IgD-negative memory B cell (primary cell): ENCODE measurements around the gene GPX6. TPM values are rescaled to one million over a fixed set of nuclear protein-coding genes. Genes with fewer than 3 reads are reported as not detected.
"Not testable (repeated sequence)": the region's sequence is repeated elsewhere in the genome, so short reads cannot be mapped to it uniquely, and the experiment has no call there.

ENCODE experiments used
- H3K27ac Mint-ChIP-seq, 3 donors: one replicate each; pipeline ENCODE4 v1.8.0; 2020 to 2022; ENCODE audit warnings: mild to moderate bottlenecking in 3 of 3, mixed read lengths in 3 of 3, moderate library complexity in 1 of 3
- H3K27me3 Mint-ChIP-seq: one replicate; pipeline ENCODE4 v1.8.0; 2021; ENCODE audit warnings: mixed read lengths
- H3K36me3 Mint-ChIP-seq: one replicate; pipeline ENCODE4 v1.8.0; 2020; ENCODE audit warnings: mild to moderate bottlenecking, mixed read lengths
- H3K4me1 Mint-ChIP-seq, 3 donors: one replicate each; pipeline ENCODE4 v1.8.0; 2020 to 2022; ENCODE audit warnings: mixed read lengths in 3 of 3, mild to moderate bottlenecking in 1 of 3
- H3K4me3 Mint-ChIP-seq, 4 donors: one replicate each; pipeline ENCODE4 v1.8.0; 2020 to 2022; ENCODE audit warnings: mild to moderate bottlenecking in 4 of 4, mixed read lengths in 4 of 4, moderate library complexity in 3 of 4
- H3K9me3 Mint-ChIP-seq, 3 donors: one replicate each; pipeline ENCODE4 v1.8.0; 2020 to 2021; ENCODE audit warnings: mixed read lengths in 3 of 3, mild to moderate bottlenecking in 1 of 3
- polyA plus RNA-seq: library from polyadenylated mRNA; unstranded; fragments of 300-500 nt; fragmentation: Illumina TruSeq; gene quantifications from one replicate; pipeline ENCODE4 v1.2.3, GENCODE V29; 2021

Gene GPX6
- polyA plus RNA-seq, 1 donor from 2014 or later = not detected

GRCh38 chr6:28537509-28538140 lies 22.0 kb upstream of the GPX6 start:
- H3K27ac Mint-ChIP-seq = peak overlapping the region in 1 of 3 donors; percentile 17
- peaks cover 3% of the 10 kb centered on the region for H3K36me3 Mint-ChIP-seq
- H3K9me3 Mint-ChIP-seq = peaks cover 0 to 17% (median 16%) of the 10 kb centered on the region in 3 donors
- peaks cover 43% of the 10 kb centered on the region for H3K27me3 Mint-ChIP-seq
- peaks cover 6 to 13% (median 11%) of the 10 kb centered on the region in 3 donors for H3K4me1 Mint-ChIP-seq
- H3K4me3 Mint-ChIP-seq = peak overlapping the region in 2 of 4 donors; percentile 49 to 84

- H3K4me3 Mint-ChIP-seq = peak overlapping the region in 2 of 4 donors; percentile 49 to 84
These were observed 21.5 kb upstream of the GPX6 start for GRCh38 chr6:28537065-28537464.

GRCh38 chr6:28534875-28535274 lies 19.3 kb upstream of the GPX6 start:
- Mint-ChIP-seq H3K4me3 (no peak overlapping the region), H3K4me1 (peaks cover 0 to 6% (median 5%) of the 10 kb centered on the region in 3 donors), H3K27ac (no peak overlapping the region), H3K36me3 (peaks cover 3% of the 10 kb centered on the region), H3K9me3 (peaks cover 0 to 6% (median 0%) of the 10 kb centered on the region in 3 donors), H3K27me3 (peaks cover 34% of the 10 kb centered on the region)

More at GRCh38 chr6:28537065-28537464, 21.5 kb upstream of the GPX6 start:
- no peak overlapping the region for H3K27ac Mint-ChIP-seq
- peaks cover 6 to 9% (median 6%) of the 10 kb centered on the region in 3 donors for H3K4me1 Mint-ChIP-seq
- peaks cover 3% of the 10 kb centered on the region for H3K36me3 Mint-ChIP-seq
- peaks cover 0 to 16% (median 13%) of the 10 kb centered on the region in 3 donors for H3K9me3 Mint-ChIP-seq
- peaks cover 38% of the 10 kb centered on the region for H3K27me3 Mint-ChIP-seq

- H3K27me3 Mint-ChIP-seq = peaks cover 32% of the 10 kb centered on the region
These were observed 18.7 kb upstream of the GPX6 start for GRCh38 chr6:28534306-28534705.

GRCh38 chr6:28531479-28532128 lies 16.0 kb upstream of the GPX6 start:
- H3K9me3 Mint-ChIP-seq = peaks cover 0 to 4% (median 0%) of the 10 kb centered on the region in 3 donors
- no peak overlapping the region for H3K27ac Mint-ChIP-seq

More at GRCh38 chr6:28534306-28534705, 18.7 kb upstream of the GPX6 start:
- Mint-ChIP-seq H3K4me3 (no peak overlapping the region), H3K9me3 (peaks cover 0 to 6% (median 0%) of the 10 kb centered on the region in 3 donors), H3K27ac (no peak overlapping the region), H3K36me3 (peaks cover 3% of the 10 kb centered on the region), H3K4me1 (peaks cover 0 to 6% (median 5%) of the 10 kb centered on the region in 3 donors)

GRCh38 chr6:28530777-28531176 lies 15.2 kb upstream of the GPX6 start:
- Mint-ChIP-seq H3K4me1 (peaks cover 0 to 4% (median 0%) of the 10 kb centered on the region in 3 donors), H3K9me3 (peaks cover 0 to 4% (median 0%) of the 10 kb centered on the region in 3 donors), H3K27me3 (peaks cover 28% of the 10 kb centered on the region), H3K4me3 (no peak overlapping the region), H3K27ac (no peak overlapping the region), H3K36me3 (peaks cover 3% of the 10 kb centered on the region)

More at GRCh38 chr6:28531479-28532128, 16.0 kb upstream of the GPX6 start:
- no peak overlapping the region for H3K4me3 Mint-ChIP-seq
- peaks cover 3% of the 10 kb centered on the region for H3K36me3 Mint-ChIP-seq
- H3K4me1 Mint-ChIP-seq = peaks cover 0 to 4% (median 0%) of the 10 kb centered on the region in 3 donors
- peaks cover 32% of the 10 kb centered on the region for H3K27me3 Mint-ChIP-seq

- Mint-ChIP-seq H3K36me3 (peaks cover 3% of the 10 kb centered on the region), H3K27ac (no peak within 1 kb of the TSS), H3K4me1 (peaks cover 0 to 2% (median 0%) of the 10 kb centered on the region in 3 donors), H3K9me3 (no peaks in the 10 kb centered on the region), H3K27me3 (peaks cover 40% of the 10 kb centered on the region), H3K4me3 (no peak within 1 kb of the TSS)
These were observed 10.0 kb upstream of the GPX6 start, which contains the start of gene GPX5 for GRCh38 chr6:28525496-28526039. Gene GPX5 (plus strand): TSS chr6:28525881. CDS start chr6:28526014, 133 bp downstream.

- Mint-ChIP-seq H3K4me1 (peaks cover 0 to 2% (median 0%) of the 10 kb centered on the region in 3 donors), H3K4me3 (no peak overlapping the region), H3K27ac (no peak overlapping the region), H3K27me3 (peaks cover 35% of the 10 kb centered on the region), H3K36me3 (peaks cover 3% of the 10 kb centered on the region), H3K9me3 (no peaks in the 10 kb centered on the region)
These were observed 7.6 kb upstream of the GPX6 start for GRCh38 chr6:28523241-28523622.

GRCh38 chr6:28522594-28523240 lies 7.1 kb upstream of the GPX6 start:
- Mint-ChIP-seq H3K36me3 (peaks cover 3% of the 10 kb centered on the region), H3K27me3 (peaks cover 31% of the 10 kb centered on the region), H3K4me3 (no peak overlapping the region), H3K4me1 (peaks cover 0 to 2% (median 0%) of the 10 kb centered on the region in 3 donors), H3K27ac (no peak overlapping the region), H3K9me3 (no peaks in the 10 kb centered on the region)

GRCh38 chr6:28517964-28518363 lies 2.4 kb upstream of the GPX6 start:
- Mint-ChIP-seq H3K36me3 (no peaks in the 10 kb centered on the region), H3K27ac (no peak overlapping the region), H3K9me3 (no peaks in the 10 kb centered on the region), H3K27me3 (peaks cover 20% of the 10 kb centered on the region), H3K4me1 (no peaks in the 10 kb centered on the region), H3K4me3 (no peak overlapping the region)

- H3K27ac Mint-ChIP-seq, H3K4me1 Mint-ChIP-seq: not testable (repeated sequence)
- peaks cover 15% of the 10 kb centered on the region for H3K27me3 Mint-ChIP-seq
These were observed 3.2 kb downstream of the GPX6 start for GRCh38 chr6:28512387-28512786.

GRCh38 chr6:28511628-28512300 lies 3.8 kb downstream of the GPX6 start:
- Mint-ChIP-seq H3K4me1 (peaks cover 0 to 2% (median 0%) of the 10 kb centered on the region in 3 donors), H3K27ac (no peak overlapping the region), H3K27me3 (peaks cover 16% of the 10 kb centered on the region), H3K9me3 (no peaks in the 10 kb centered on the region), H3K36me3 (no peaks in the 10 kb centered on the region), H3K4me3 (no peak overlapping the region)

More at GRCh38 chr6:28512387-28512786, 3.2 kb downstream of the GPX6 start:
- H3K36me3 Mint-ChIP-seq, H3K4me3 Mint-ChIP-seq, H3K9me3 Mint-ChIP-seq: not testable (repeated sequence)

GRCh38 chr6:28506807-28507475 lies 8.7 kb downstream of the GPX6 start:
- Mint-ChIP-seq H3K4me3 (no peak overlapping the region), H3K36me3 (no peaks in the 10 kb centered on the region), H3K9me3 (peaks cover 0 to 3% (median 0%) of the 10 kb centered on the region in 3 donors), H3K4me1 (peaks cover 0 to 2% (median 0%) of the 10 kb centered on the region in 3 donors), H3K27ac (no peak overlapping the region), H3K27me3 (peaks cover 9% of the 10 kb centered on the region)

- Mint-ChIP-seq H3K36me3 (no peaks in the 10 kb centered on the region), H3K27ac (peak overlapping the region in 1 of 3 donors; percentile 46), H3K27me3 (peaks cover 9% of the 10 kb centered on the region), H3K4me3 (no peak overlapping the region), H3K4me1 (peaks cover 0 to 2% (median 0%) of the 10 kb centered on the region in 3 donors), H3K9me3 (peaks cover 0 to 3% (median 0%) of the 10 kb centered on the region in 3 donors)
These were observed 9.9 kb downstream of the GPX6 start for GRCh38 chr6:28505733-28506132.
